Measurements from ENCODE around the gene MYH13. TPM values are rescaled to one million over a fixed set of nuclear protein-coding genes. Genes with fewer than 3 reads are reported as not detected.

Gene MYH13
- total RNA-seq, 1 experiment from 2014 or later = not detected

GRCh38 chr17:10384175-10384574 lies 11.4 kb upstream of the MYH13 start:
- no peak overlapping the region for H3K4me2 ChIP-seq

GRCh38 chr17:10380631-10381408 lies 8.0 kb upstream of the MYH13 start:
- TF ChIP-seq EZH2 (IDR thresholded peaks at IDR 0.05; ENCODE audit: low read depth) (no peak), CTCF (conservative IDR thresholded peaks at IDR 0.05) (no peak)
- no peaks in the 10 kb centered on the region for H3K9me2 ChIP-seq (ENCODE audit: insufficient read depth)
- no peak overlapping the region for H3K27ac ChIP-seq
- H2AFZ ChIP-seq = no peak overlapping the region
- POLR2A ChIA-PET (ENCODE audit: unreplicated experiment) = no interaction called here
- no peak overlapping the region for H3K4me3 ChIP-seq
- H3K4me2 ChIP-seq = no peak overlapping the region
- no peaks in the 10 kb centered on the region for H3F3A ChIP-seq (ENCODE audit: insufficient read depth, low read depth)
- no peaks in the 10 kb centered on the region for H3K36me3 ChIP-seq (ENCODE audit: low read depth)
- CTCF ChIA-PET = no interaction called here
- no peaks in the 10 kb centered on the region for H3K9me3 ChIP-seq (ENCODE audit: insufficient read depth, low read depth)
- no peaks in the 10 kb centered on the region for H3K4me1 ChIP-seq (replicated peaks; ENCODE audit: insufficient read depth)
- intact Hi-C loops (cut with micrococcal nuclease; ENCODE audit: unreplicated experiment) = no loop called here
- DNase-seq = no peak
- BruUV-seq (replicated peaks) = no TSS peak
- no peaks in the 10 kb centered on the region for H4K20me1 ChIP-seq (ENCODE audit: insufficient read depth)
- H3K79me2 ChIP-seq (ENCODE audit: low read depth) = no peaks in the 10 kb centered on the region
- H3K27me3 ChIP-seq (ENCODE audit: insufficient read depth, low read depth) = no peaks in the 10 kb centered on the region

More at GRCh38 chr17:10384175-10384574, 11.4 kb upstream of the MYH13 start:
- Histone ChIP-seq H3K27ac (no peak overlapping the region), H3K4me1 (replicated peaks; ENCODE audit: insufficient read depth) (no peaks in the 10 kb centered on the region), H4K20me1 (ENCODE audit: insufficient read depth) (no peaks in the 10 kb centered on the region), H3K9me3 (ENCODE audit: insufficient read depth, low read depth) (no peaks in the 10 kb centered on the region), H3K36me3 (ENCODE audit: low read depth) (no peaks in the 10 kb centered on the region), H3K79me2 (ENCODE audit: low read depth) (no peaks in the 10 kb centered on the region), H3K27me3 (ENCODE audit: insufficient read depth, low read depth) (peaks cover under 1% of the 10 kb centered on the region; the same call in 1 of the 2 replicates), H3K4me3 (no peak overlapping the region), H2AFZ (no peak overlapping the region), H3K9me2 (ENCODE audit: insufficient read depth) (no peaks in the 10 kb centered on the region), H3F3A (ENCODE audit: insufficient read depth, low read depth) (no peaks in the 10 kb centered on the region)
- CTCF ChIA-PET = no interaction called here
- no peak for DNase-seq
- TF ChIP-seq EZH2 (IDR thresholded peaks at IDR 0.05; ENCODE audit: low read depth) (no peak), CTCF (conservative IDR thresholded peaks at IDR 0.05) (no peak)
- no TSS peak for BruUV-seq (replicated peaks)
- POLR2A ChIA-PET (ENCODE audit: unreplicated experiment) = no interaction called here
- intact Hi-C loops (cut with micrococcal nuclease; ENCODE audit: unreplicated experiment) = no loop called here

- H2AFZ ChIP-seq = no peak overlapping the region
- H3K36me3 ChIP-seq (ENCODE audit: low read depth) = no peaks in the 10 kb centered on the region
- no peak overlapping the region for H3K4me2 ChIP-seq
- H3K4me1 ChIP-seq (replicated peaks; ENCODE audit: insufficient read depth) = no peaks in the 10 kb centered on the region
- ChIA-PET POLR2A (ENCODE audit: unreplicated experiment) (no interaction called here), CTCF (no interaction called here)
- intact Hi-C loops (cut with micrococcal nuclease; ENCODE audit: unreplicated experiment) = no loop called here
- no peaks in the 10 kb centered on the region for H4K20me1 ChIP-seq (ENCODE audit: insufficient read depth)
- H3K27ac ChIP-seq = no peak overlapping the region
- no peak for DNase-seq
- no TSS peak for BruUV-seq (replicated peaks)
- TF ChIP-seq EZH2 (IDR thresholded peaks at IDR 0.05; ENCODE audit: low read depth) (no peak), CTCF (conservative IDR thresholded peaks at IDR 0.05) (no peak)
- no peaks in the 10 kb centered on the region for H3K9me2 ChIP-seq (ENCODE audit: insufficient read depth)
- H3K4me3 ChIP-seq = no peak overlapping the region
- H3K27me3 ChIP-seq (ENCODE audit: insufficient read depth, low read depth) = 0 out of 2 replicates have a peak, but pooled peaks cover 3% of the 10 kb centered on the region
- no peaks in the 10 kb centered on the region for H3K9me3 ChIP-seq (ENCODE audit: insufficient read depth, low read depth)
- no peaks in the 10 kb centered on the region for H3F3A ChIP-seq (ENCODE audit: insufficient read depth, low read depth)
- H3K79me2 ChIP-seq (ENCODE audit: low read depth) = no peaks in the 10 kb centered on the region
These were observed 2.7 kb downstream of the MYH13 start for GRCh38 chr17:10370016-10370608.
